OCI-LY7 (cell line): ENCODE measurements around the gene DLX2.

ENCODE experiments used
- EZH2phosphoT487 ChIP-seq: fragments of 200-600 bp; sonication (generic); IDR thresholded peaks from 2 replicates; pipeline ENCODE4 v1.6.1; 2018; ENCODE audit warnings: low read depth, borderline replicate concordance, mild to moderate bottlenecking, mixed run types, antibody characterized with exemption, low read length, moderate library complexity, mixed read lengths
- TF ChIP-seq, protein P1 (sequence below): fragments of 200-600 bp; sonication (generic); conservative IDR thresholded peaks from 2 replicates; pipeline ENCODE4 v1.5.1; 2014; ENCODE audit warnings: mild to moderate bottlenecking, antibody characterized with exemption, low read length, moderate library complexity, mixed read lengths

DNA sequence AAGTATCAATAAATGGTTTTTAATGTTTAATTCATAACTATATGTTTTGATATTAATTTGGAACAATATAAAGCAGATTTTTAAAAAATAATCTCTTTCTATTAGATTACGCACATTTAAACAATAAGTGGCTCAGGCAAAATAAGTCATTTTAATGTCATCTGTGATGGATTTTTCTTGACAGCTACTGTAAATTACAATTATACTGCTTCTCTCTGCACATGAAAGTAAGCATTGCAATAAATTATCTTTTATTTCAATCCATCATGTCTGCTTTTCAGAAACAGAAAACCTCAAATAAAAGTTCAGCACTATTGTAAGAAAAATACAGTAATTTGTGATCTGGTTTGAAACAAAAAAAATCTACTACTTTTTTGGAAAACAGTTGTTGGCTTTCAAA, 28.4 kb downstream of the DLX2 start:
- TF ChIP-seq, protein P1, sequence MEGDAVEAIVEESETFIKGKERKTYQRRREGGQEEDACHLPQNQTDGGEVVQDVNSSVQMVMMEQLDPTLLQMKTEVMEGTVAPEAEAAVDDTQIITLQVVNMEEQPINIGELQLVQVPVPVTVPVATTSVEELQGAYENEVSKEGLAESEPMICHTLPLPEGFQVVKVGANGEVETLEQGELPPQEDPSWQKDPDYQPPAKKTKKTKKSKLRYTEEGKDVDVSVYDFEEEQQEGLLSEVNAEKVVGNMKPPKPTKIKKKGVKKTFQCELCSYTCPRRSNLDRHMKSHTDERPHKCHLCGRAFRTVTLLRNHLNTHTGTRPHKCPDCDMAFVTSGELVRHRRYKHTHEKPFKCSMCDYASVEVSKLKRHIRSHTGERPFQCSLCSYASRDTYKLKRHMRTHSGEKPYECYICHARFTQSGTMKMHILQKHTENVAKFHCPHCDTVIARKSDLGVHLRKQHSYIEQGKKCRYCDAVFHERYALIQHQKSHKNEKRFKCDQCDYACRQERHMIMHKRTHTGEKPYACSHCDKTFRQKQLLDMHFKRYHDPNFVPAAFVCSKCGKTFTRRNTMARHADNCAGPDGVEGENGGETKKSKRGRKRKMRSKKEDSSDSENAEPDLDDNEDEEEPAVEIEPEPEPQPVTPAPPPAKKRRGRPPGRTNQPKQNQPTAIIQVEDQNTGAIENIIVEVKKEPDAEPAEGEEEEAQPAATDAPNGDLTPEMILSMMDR: no peak
- TF ChIP-seq EZH2phosphoT487: no peak
